Neural progenitor cell (in vitro differentiated cells): ENCODE measurements around the gene MYO1B.

Experiments
- CTCF ChIP-seq: fragments of 200-600 bp; sonication (generic); IDR thresholded peaks from 2 replicates; pipeline ENCODE4 v1.5.1; 2017; ENCODE audit warnings: antibody characterized with exemption, mild to moderate bottlenecking
- EZH2 ChIP-seq: fragments of 200-600 bp; sonication (generic); IDR thresholded peaks from 2 replicates; pipeline ENCODE4 v1.6.1; 2017; ENCODE audit warnings: antibody characterized with exemption, mild to moderate bottlenecking, moderate library complexity

GRCh38 chr2:191404568-191404991 is 159.4 kb downstream of the MYO1B start:
- TF ChIP-seq EZH2 (no peak), CTCF (no peak)
